Measurements from ENCODE around the gene SLC31A2.

The SLC31A2 gene

DNA sequence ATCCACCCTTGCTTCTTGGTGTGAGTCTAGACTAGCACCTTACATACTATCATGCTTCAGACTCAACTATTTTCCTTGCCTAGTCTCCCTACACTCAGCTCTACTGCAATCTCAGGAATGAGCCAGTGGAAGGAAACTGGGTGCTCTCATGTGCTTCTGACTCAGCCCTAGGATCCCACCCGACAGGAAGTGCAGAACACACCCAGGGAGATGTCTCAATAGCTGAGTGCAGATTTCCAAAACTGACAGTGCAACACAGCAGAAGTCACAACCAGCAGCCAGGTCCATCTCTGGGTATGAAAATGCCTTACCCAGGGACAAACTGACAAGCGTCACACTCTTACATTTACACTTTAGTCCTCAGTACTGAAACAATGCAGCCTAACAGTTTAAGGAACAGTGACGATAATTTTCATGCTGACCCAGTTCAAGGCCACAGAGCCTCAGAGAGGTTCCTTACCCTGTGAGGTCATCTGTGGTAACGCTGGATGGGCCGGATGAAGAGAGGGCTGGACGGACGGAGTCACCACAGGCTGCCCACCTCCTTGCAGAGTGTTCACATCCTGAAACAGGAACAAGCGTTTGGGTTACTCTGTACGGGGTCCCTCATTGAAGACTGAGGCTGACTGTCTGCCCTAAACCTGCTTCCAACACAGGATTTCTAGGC is 37.3 kb downstream of the SLC31A2 start:
- peak; percentile 6 for DNase-seq

DNA sequence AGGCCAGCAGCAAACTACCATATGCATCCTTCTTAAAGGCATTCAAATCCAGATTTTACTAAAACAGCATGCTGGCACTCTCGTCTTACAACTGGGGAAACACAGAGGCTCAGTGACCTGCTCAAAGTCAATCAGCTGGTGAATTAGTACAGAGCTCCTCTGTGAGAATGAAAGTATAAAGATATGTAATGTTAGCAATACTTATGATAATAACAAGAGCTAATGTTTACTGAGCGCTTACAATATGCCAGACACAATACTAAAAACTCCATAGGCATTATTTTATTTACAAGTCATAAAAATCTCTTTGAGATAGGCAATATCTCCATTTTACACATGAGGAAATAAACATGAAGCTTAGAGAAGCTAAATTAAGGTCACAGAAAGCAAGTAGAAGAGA is 41.6 kb downstream of the SLC31A2 start:
- DNase-seq: no peak

DNA sequence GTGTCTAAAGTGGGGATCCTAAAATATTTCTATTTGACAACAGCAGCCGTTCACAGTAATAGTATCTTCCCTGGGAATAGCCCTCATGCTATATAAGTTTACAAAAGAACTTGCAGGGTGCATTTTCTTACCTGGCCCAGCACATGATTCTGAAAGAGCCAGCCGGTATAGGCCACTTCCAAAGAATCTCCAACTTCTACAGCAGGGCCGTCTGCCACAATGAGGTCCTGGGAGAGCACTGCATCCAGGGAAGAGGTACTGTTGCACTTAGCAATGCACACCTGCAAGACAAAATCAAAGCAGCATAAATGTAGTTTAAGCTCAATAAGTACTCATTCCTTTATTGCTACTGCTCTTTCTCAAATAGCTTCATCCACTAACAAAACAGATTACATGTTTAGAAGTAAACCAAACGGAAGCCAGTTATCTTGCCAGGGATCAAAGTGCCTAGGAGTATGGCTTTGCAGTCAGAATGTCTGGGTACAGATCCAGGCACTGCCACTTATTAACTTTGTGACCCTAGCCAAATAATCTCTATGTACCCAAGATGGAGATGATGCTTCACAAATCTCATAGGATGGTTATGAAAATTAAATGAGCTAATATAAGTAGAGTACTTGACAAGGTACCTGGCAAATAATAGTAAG is 49.0 kb downstream of the SLC31A2 start:
- no peak for DNase-seq

DNA sequence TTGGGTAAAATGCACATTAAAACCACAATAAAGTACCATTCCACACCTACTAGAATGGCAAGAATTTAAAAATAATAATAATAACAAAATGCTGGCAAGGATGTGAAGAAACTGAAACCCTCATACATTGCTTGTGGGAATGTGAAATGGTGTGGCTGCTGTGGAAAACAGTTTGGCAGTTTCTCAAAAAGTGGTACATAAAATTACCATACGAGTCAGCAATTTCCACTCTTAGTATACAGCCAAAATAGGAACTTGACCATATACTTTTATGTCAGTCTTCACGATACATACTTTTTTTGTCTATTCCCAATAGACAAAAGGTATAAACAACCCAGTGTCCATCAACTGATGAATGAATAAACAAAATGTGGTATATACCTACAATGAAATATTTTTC is 54.6 kb downstream of the SLC31A2 start:
- no peak for DNase-seq

DNA sequence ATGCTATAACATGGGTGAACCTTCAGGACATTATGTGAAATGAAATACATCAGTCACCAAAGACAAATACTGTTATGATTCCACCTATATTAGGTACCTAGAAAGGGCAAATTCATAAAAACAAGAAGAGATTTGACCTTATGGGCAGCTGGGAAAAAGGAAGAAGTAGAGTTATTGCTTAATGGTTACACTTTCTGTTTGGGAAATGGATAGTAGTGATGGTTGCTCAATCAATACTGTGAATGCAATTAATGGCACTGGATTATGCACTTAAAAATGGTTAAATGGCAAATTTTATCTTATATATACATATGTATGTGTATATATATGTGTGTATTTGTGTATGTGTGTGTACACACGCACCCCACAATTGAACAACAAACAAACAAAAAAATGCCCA is 55.1 kb downstream of the SLC31A2 start:
- DNase-seq: no peak

DNA sequence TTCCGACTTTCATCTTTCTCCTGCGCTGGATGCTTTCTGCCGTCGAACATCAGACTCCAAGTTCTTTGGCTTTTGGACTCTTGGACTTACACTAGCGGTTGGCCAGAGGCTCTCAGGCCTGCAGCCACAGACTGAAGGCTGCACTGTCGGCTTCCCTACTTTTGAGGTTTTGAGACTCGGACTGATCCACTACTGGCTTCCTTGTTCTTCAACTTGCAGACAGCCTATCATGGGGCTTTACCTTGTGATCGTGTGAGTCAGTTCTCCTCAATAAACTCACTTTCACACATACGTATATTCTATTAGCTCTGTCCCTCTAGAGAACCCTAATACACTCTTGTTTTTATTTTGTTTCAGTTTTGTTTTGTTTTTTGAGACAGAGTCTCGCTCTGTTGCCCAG is 60.0 kb downstream of the SLC31A2 start:
- no peak for DNase-seq
